HL-60 (cell line): ENCODE data around the gene PCAT7.

Experiments used
- DNase-seq, 2 experiments: peaks; one replicate each; pipeline ENCODE4 v3.0.0-alpha.2; 2010 to 2020; ENCODE audit warnings: low read depth in 1 of 2, low spot score in 1 of 2
- H3K27ac ChIP-seq: fragments of 250-450 bp; sonication (Bioruptor Pico); replicated peaks from 2 replicates; pipeline ENCODE4 v1.5.1; 2020; ENCODE audit warnings: mild to moderate bottlenecking, moderate library complexity
- H3K27me3 ChIP-seq: fragments of 250-450 bp; sonication (Bioruptor Pico); 2 replicates; pipeline ENCODE4 v1.5.1; 2021; ENCODE audit warnings: mild to moderate bottlenecking, moderate library complexity; ENCODE audit not compliant: insufficient read depth, poor library complexity, severe bottlenecking
- H3K4me3 ChIP-seq: replicated peaks from 2 replicates; pipeline ENCODE4 v1.5.1; 2011; ENCODE audit warnings: mild to moderate bottlenecking, control low read depth, low read length; ENCODE audit not compliant: insufficient read depth
- CTCF ChIP-seq: IDR thresholded peaks from one replicate; pipeline ENCODE4 v1.5.1; 2011; ENCODE audit warnings: low read length, control low read depth, inconsistent platforms; ENCODE audit not compliant: insufficient read depth
- GABPA ChIP-seq: IDR thresholded peaks from 2 replicates; pipeline ENCODE4 v1.6.1; 2012; ENCODE audit warnings: low read depth
- POLR2AphosphoS5 ChIP-seq: IDR thresholded peaks from 2 replicates; pipeline ENCODE4 v1.6.1; 2012; ENCODE audit warnings: low read depth
- REST ChIP-seq: IDR thresholded peaks from 2 replicates; pipeline ENCODE4 v1.6.1; 2012; ENCODE audit warnings: low read depth; ENCODE audit not compliant: insufficient replicate concordance
- SPI1 ChIP-seq: IDR thresholded peaks from 2 replicates; pipeline ENCODE4 v1.6.1; 2012; ENCODE audit warnings: low read depth, mild to moderate bottlenecking, borderline replicate concordance

PCAT7 gene

GRCh38 chr9:94511955-94512265 lies 43.0 kb upstream of the PCAT7 start:
- no peak overlapping the region for H3K4me3 ChIP-seq

GRCh38 chr9:94514722-94515121 lies 40.2 kb upstream of the PCAT7 start:
- DNase-seq = no peak
- H3K27me3 ChIP-seq = peaks cover 2% of the 10 kb centered on the region
- TF ChIP-seq REST (no peak), CTCF (no peak), SPI1 (no peak), GABPA (no peak), POLR2AphosphoS5 (no peak)
- H3K27ac ChIP-seq = no peak overlapping the region
- H3K4me3 ChIP-seq = no peak overlapping the region

More at GRCh38 chr9:94511955-94512265, 43.0 kb upstream of the PCAT7 start:
- no peak for TF ChIP-seq CTCF
- no peak for TF ChIP-seq SPI1
- TF ChIP-seq REST = no peak
- TF ChIP-seq GABPA = no peak
- TF ChIP-seq POLR2AphosphoS5 = no peak
- Histone ChIP-seq H3K27ac (no peak overlapping the region), H3K27me3 (no peaks in the 10 kb centered on the region)
- DNase-seq = no peak

GRCh38 chr9:94517254-94517653 lies 37.6 kb upstream of the PCAT7 start:
- TF ChIP-seq SPI1 = no peak
- no peak for TF ChIP-seq GABPA
- TF ChIP-seq CTCF = no peak
- no peak for TF ChIP-seq REST
- TF ChIP-seq POLR2AphosphoS5 = no peak
- no peak for DNase-seq
- H3K4me3 ChIP-seq = no peak overlapping the region
- H3K27ac ChIP-seq = no peak overlapping the region
- H3K27me3 ChIP-seq = peaks cover 2% of the 10 kb centered on the region
